ENCODE results near the gene ZNF260. TPM values are rescaled to one million over a fixed set of nuclear protein-coding genes. Genes with fewer than 3 reads are reported as not detected.

Gene ZNF260
- total and polyA plus RNA-seq, 10 donors = 2.9 to 14.8 (median 10.8) TPM

- H3K36me3 ChIP-seq = peaks cover 5 to 100% (median 92%) of the 10 kb centered on the region in 6 donors
- intact Hi-C loops (cut with DNase I; ENCODE audit: low total_unique reads) = no loop called here
- H3K4me1 ChIP-seq = no peaks in the 10 kb centered on the region
- 80 to 98% (median 90%) methylated on average over 1 of the region's 1 CpG for WGBS, 5 donors
- no peak for DNase-seq
- H3K27me3 ChIP-seq (replicated peaks in 1 of 7) = no peaks in the 10 kb centered on the region
- H3K27ac ChIP-seq = no peak overlapping the region
- no peak overlapping the region for H3K4me3 ChIP-seq
- H3K9me3 ChIP-seq = peaks cover 32 to 100% (median 100%) of the 10 kb centered on the region in 8 donors
- TF ChIP-seq POLR2AphosphoS5 (IDR thresholded peaks at IDR 0.05) (no peak), POLR2A (IDR thresholded peaks at IDR 0.05) (no peak), CTCF (IDR thresholded peaks at IDR 0.05 in 8 of 11, conservative IDR thresholded peaks at IDR 0.05 in 3 of 11) (no peak)
Observed at GRCh38 chr19:36564391-36564790, 36.3 kb upstream of the ZNF260 start.

GRCh38 chr19:36547001-36547732 is 19.1 kb upstream of the ZNF260 start:
- Histone ChIP-seq H3K27me3 (replicated peaks in 1 of 7) (no peaks in the 10 kb centered on the region), H3K4me3 (no peak overlapping the region), H3K36me3 (peaks cover 28 to 100% (median 89%) of the 10 kb centered on the region in 6 donors), H3K4me1 (no peaks in the 10 kb centered on the region), H3K9me3 (peaks cover 64 to 100% (median 100%) of the 10 kb centered on the region in 8 donors), H3K27ac (no peak overlapping the region)
- no peak for DNase-seq
- intact Hi-C loops (cut with DNase I; ENCODE audit: low total_unique reads) = no loop called here
- whole genome bisulfite sequencing, 5 donors = 93 to 98% (median 96%) methylated on average over 5 of the region's 5 CpGs
- TF ChIP-seq POLR2A (IDR thresholded peaks at IDR 0.05) = no peak
- no peak for TF ChIP-seq CTCF (IDR thresholded peaks at IDR 0.05 in 8 of 11, conservative IDR thresholded peaks at IDR 0.05 in 3 of 11)
- no peak for TF ChIP-seq POLR2AphosphoS5 (IDR thresholded peaks at IDR 0.05)

- 12 to 14% (median 13%) methylated on average over 12 of the region's 12 CpGs for WGBS, 5 donors
- DNase-seq = no peak
- Histone ChIP-seq H3K4me3 (peak overlapping the region; percentile 54 to 90 (median 66)), H3K27ac (peak overlapping the region; percentile 87 to 94 (median 92)), H3K9me3 (peaks cover 11 to 78% (median 76%) of the 10 kb centered on the region in 8 donors), H3K27me3 (replicated peaks in 1 of 7) (no peaks in the 10 kb centered on the region), H3K4me1 (peaks cover 0 to 29% (median 26%) of the 10 kb centered on the region in 6 donors), H3K36me3 (peaks cover 0 to 61% (median 17%) of the 10 kb centered on the region in 6 donors)
- TF ChIP-seq POLR2AphosphoS5 (IDR thresholded peaks at IDR 0.05) (no peak), POLR2A (IDR thresholded peaks at IDR 0.05) (no peak), CTCF (IDR thresholded peaks at IDR 0.05 in 8 of 11, conservative IDR thresholded peaks at IDR 0.05 in 3 of 11) (no peak)
- intact Hi-C loops (cut with DNase I; ENCODE audit: low total_unique reads) = loop anchor here (5.0 kb wide), 1 partner anchor 43 kb away; the partner anchor contains the start of gene ZNF529
Observed at GRCh38 chr19:36528921-36529518, 949 bp upstream of the ZNF260 start.

GRCh38 chr19:36527873-36528193 is 238 bp downstream of the ZNF260 start:
- intact Hi-C loops (cut with DNase I; ENCODE audit: low total_unique reads) = loop anchor here (5.0 kb wide), 1 partner anchor 44 kb away; the partner anchor contains the start of gene ZNF529
- DNase-seq = no peak
- Histone ChIP-seq H3K27ac (peak overlapping the region; percentile 87 to 94 (median 92)), H3K36me3 (peaks cover 3 to 61% (median 27%) of the 10 kb centered on the region in 6 donors), H3K4me3 (peak overlapping the region; percentile 54 to 90 (median 66)), H3K4me1 (peaks cover 0 to 29% (median 26%) of the 10 kb centered on the region in 6 donors), H3K27me3 (replicated peaks in 1 of 7) (no peaks in the 10 kb centered on the region), H3K9me3 (peaks cover 11 to 78% (median 76%) of the 10 kb centered on the region in 8 donors)
- WGBS, 5 donors = 1% methylated on average over 13 of the region's 13 CpGs
- TF ChIP-seq POLR2A (IDR thresholded peaks at IDR 0.05) (no peak), POLR2AphosphoS5 (IDR thresholded peaks at IDR 0.05) (no peak), CTCF (IDR thresholded peaks at IDR 0.05 in 8 of 11, conservative IDR thresholded peaks at IDR 0.05 in 3 of 11) (no peak)

Data from spleen (tissue), 11 donors.